Occipital lobe (tissue), 2 donors: ENCODE data around the gene PARD3B. TPM values are rescaled to one million over a fixed set of nuclear protein-coding genes. Genes with fewer than 3 reads are reported as not detected.

ENCODE experiments used
- DNase-seq: peaks from one replicate; lab custom pipeline; 2025; lab: John Stamatoyannopoulos, UW
- total RNA-seq: library from RNA; depleted of rRNA; stranded (reverse); fragments of >200 nt; gene quantifications from one replicate; pipeline ENCODE4 v1.2.3, GENCODE V29; 2014

Gene PARD3B
- total RNA-seq, 1 donor from 2014 or later: 5.6 TPM

- no peak for DNase-seq
These were observed 110.4 kb downstream of the PARD3B start for GRCh38 chr2:204655626-204656025.

GRCh38 chr2:204657024-204657423 lies 111.7 kb downstream of the PARD3B start:
- no peak for DNase-seq

- DNase-seq: no peak
These were observed 117.7 kb downstream of the PARD3B start for GRCh38 chr2:204662956-204663355.

- DNase-seq: no peak
These were observed 118.6 kb downstream of the PARD3B start for GRCh38 chr2:204663816-204664425.

- DNase-seq: no peak
These were observed 119.4 kb downstream of the PARD3B start for GRCh38 chr2:204664708-204665121.

- DNase-seq: no peak
These were observed 119.9 kb downstream of the PARD3B start for GRCh38 chr2:204665207-204665606.

GRCh38 chr2:204665771-204666170 lies 120.5 kb downstream of the PARD3B start:
- no peak for DNase-seq

GRCh38 chr2:204667990-204668389 lies 122.7 kb downstream of the PARD3B start:
- no peak for DNase-seq

- no peak for DNase-seq
These were observed 124.1 kb downstream of the PARD3B start for GRCh38 chr2:204669382-204669781.

- DNase-seq: no peak
These were observed 124.8 kb downstream of the PARD3B start for GRCh38 chr2:204670124-204670523.

GRCh38 chr2:204670756-204671155 lies 125.5 kb downstream of the PARD3B start:
- no peak for DNase-seq

- DNase-seq: no peak
These were observed 127.5 kb downstream of the PARD3B start for GRCh38 chr2:204672772-204673171.

GRCh38 chr2:204673877-204674276 lies 128.6 kb downstream of the PARD3B start:
- no peak for DNase-seq

- DNase-seq: no peak
These were observed 132.8 kb downstream of the PARD3B start for GRCh38 chr2:204678031-204678430.

- DNase-seq: no peak
These were observed 135.3 kb downstream of the PARD3B start for GRCh38 chr2:204680576-204680975.

- DNase-seq: no peak
These were observed 136.1 kb downstream of the PARD3B start for GRCh38 chr2:204681412-204681811.

GRCh38 chr2:204683384-204683783 lies 138.1 kb downstream of the PARD3B start:
- DNase-seq: no peak

GRCh38 chr2:204686406-204686805 lies 141.1 kb downstream of the PARD3B start:
- no peak for DNase-seq

- no peak for DNase-seq
These were observed 142.5 kb downstream of the PARD3B start for GRCh38 chr2:204687776-204688175.

- DNase-seq: no peak
These were observed 146.7 kb downstream of the PARD3B start for GRCh38 chr2:204691911-204692510.

- no peak for DNase-seq
These were observed 147.5 kb downstream of the PARD3B start for GRCh38 chr2:204692790-204693189.

GRCh38 chr2:204693262-204693661 lies 148.0 kb downstream of the PARD3B start:
- DNase-seq: no peak

GRCh38 chr2:204695506-204695905 lies 150.2 kb downstream of the PARD3B start:
- no peak for DNase-seq

GRCh38 chr2:204696124-204696523 lies 150.8 kb downstream of the PARD3B start:
- no peak for DNase-seq
